ENCODE measurements around the gene ARMC5.
"Not testable (repeated sequence)": the region's sequence is repeated elsewhere in the genome, so short reads cannot be mapped to it uniquely, and the experiment has no call there.

The ARMC5 gene

DNA sequence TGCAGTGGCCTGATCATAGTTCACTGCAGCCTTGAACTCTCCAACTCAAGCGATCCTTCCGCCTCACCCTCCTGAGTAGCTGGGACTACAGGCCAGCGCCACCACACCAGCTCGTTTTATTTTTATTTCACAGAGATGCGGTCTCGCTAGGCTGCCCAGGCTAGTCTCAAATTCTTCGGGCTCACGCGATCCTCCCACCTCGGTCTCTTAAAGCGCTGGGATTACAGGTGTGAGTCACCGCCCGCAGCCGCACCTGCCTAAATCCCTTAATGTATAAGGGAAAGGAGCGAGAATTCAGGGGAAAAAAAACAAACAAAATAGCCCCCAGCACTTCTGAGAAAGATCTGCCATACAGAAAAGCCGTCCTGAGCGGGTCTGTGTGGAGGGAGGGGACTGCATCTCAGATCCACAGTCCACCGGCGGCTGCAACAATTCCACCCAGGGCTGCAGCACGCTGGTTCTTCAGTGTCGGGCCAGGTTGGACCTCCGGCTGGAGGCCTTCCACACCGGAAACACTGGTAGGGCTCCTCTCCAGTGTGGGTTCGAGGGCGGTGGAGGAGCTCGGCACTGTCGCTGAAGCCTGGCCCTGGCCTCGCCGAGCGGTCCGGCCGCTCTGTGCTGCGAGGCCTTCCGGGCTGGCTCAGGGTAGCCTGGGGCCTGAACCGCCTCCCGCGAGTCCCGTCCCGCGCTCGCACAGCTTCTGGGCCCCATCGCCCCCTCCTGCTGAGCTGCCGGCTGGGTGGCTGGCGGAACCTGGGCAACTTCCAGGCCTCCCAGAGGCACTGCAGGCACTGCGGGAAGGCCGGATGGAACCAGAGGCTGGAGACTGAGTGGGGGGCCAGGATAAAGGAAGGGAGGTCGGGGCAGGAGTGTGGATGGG, 23.7 kb upstream of the ARMC5 start:
- TF ChIP-seq ZNF70 (CRISPR knock-in tag; IDR thresholded peaks at IDR 0.05) (no peak), ESRRG (CRISPR knock-in tag; IDR thresholded peaks at IDR 0.05) (no peak), ISL1 (CRISPR knock-in tag; IDR thresholded peaks at IDR 0.05) (no peak), OSR1 (CRISPR knock-in tag; IDR thresholded peaks at IDR 0.05) (no peak), PPARA (CRISPR knock-in tag; IDR thresholded peaks at IDR 0.05; ENCODE audit: borderline replicate concordance) (no peak), CSDC2 (CRISPR knock-in tag; IDR thresholded peaks at IDR 0.05) (no peak), ZFP3 (CRISPR knock-in tag; IDR thresholded peaks at IDR 0.05) (no peak)
- TF ChIP-seq, protein P1, sequence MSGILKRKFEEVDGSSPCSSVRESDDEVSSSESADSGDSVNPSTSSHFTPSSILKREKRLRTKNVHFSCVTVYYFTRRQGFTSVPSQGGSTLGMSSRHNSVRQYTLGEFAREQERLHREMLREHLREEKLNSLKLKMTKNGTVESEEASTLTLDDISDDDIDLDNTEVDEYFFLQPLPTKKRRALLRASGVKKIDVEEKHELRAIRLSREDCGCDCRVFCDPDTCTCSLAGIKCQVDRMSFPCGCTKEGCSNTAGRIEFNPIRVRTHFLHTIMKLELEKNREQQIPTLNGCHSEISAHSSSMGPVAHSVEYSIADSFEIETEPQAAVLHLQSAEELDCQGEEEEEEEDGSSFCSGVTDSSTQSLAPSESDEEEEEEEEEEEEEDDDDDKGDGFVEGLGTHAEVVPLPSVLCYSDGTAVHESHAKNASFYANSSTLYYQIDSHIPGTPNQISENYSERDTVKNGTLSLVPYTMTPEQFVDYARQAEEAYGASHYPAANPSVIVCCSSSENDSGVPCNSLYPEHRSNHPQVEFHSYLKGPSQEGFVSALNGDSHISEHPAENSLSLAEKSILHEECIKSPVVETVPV (CRISPR knock-in tag; IDR thresholded peaks at IDR 0.05), result no peak
- TF ChIP-seq, protein P2, sequence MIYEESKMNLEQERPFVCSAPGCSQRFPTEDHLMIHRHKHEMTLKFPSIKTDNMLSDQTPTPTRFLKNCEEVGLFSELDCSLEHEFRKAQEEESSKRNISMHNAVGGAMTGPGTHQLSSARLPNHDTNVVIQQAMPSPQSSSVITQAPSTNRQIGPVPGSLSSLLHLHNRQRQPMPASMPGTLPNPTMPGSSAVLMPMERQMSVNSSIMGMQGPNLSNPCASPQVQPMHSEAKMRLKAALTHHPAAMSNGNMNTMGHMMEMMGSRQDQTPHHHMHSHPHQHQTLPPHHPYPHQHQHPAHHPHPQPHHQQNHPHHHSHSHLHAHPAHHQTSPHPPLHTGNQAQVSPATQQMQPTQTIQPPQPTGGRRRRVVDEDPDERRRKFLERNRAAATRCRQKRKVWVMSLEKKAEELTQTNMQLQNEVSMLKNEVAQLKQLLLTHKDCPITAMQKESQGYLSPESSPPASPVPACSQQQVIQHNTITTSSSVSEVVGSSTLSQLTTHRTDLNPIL (CRISPR knock-in tag; IDR thresholded peaks at IDR 0.05; ENCODE audit: low read depth), result no peak
- ATAC-seq, result no peak

DNA sequence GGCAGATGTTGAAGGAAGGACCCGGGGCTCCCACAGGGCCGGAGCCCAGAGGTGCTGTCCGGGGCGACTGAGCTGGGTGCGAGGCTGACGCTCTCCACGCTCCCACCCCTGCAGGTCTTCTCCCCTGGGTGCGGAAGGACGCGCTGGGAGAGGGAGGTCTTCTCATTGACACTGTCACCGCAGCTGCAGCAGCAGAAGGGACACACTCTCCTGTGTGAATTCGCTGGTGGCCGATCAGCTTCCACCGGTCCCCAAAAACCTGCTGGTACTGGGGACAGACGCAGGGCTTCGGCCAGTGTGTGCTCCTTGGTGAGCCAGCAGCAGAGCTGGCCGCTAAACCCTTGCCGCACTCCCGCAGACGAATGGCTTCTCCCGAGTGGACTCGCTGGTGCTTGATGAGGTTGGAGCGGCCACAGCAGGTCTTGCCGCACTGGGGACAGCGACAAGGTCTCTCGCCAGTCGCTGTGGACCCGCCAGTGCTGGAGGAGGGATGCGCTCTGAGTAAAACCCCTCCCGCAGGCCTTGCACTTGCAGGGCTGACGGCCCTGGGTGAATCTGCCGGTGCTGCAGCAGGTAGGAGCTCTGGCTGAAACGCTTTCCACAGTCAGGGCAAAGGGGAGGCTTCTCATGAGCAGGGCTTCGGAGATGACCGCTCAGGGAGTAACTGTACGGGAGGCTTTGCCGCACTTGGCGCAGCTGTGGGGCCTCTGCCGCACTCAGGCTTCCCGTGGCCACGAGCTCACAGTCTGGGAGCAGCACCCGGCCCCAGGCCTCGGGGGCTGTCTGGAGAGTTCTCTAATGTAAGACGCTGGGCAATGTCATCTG, 22.9 kb upstream of the ARMC5 start:
- no peak for TF ChIP-seq ZNF70 (CRISPR knock-in tag; IDR thresholded peaks at IDR 0.05)
- TF ChIP-seq ZC3H10 (CRISPR knock-in tag; IDR thresholded peaks at IDR 0.05), result no peak
- TF ChIP-seq, protein P2 (CRISPR knock-in tag; IDR thresholded peaks at IDR 0.05; ENCODE audit: low read depth), result no peak
- no peak for TF ChIP-seq OSR1 (CRISPR knock-in tag; IDR thresholded peaks at IDR 0.05)
- TF ChIP-seq ISL1 (CRISPR knock-in tag; IDR thresholded peaks at IDR 0.05), result no peak
- TF ChIP-seq, protein P3, sequence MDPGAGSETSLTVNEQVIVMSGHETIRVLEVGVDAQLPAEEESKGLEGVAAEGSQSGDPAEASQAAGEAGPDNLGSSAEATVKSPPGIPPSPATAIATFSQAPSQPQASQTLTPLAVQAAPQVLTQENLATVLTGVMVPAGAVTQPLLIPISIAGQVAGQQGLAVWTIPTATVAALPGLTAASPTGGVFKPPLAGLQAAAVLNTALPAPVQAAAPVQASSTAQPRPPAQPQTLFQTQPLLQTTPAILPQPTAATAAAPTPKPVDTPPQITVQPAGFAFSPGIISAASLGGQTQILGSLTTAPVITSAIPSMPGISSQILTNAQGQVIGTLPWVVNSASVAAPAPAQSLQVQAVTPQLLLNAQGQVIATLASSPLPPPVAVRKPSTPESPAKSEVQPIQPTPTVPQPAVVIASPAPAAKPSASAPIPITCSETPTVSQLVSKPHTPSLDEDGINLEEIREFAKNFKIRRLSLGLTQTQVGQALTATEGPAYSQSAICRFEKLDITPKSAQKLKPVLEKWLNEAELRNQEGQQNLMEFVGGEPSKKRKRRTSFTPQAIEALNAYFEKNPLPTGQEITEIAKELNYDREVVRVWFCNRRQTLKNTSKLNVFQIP (CRISPR knock-in tag; IDR thresholded peaks at IDR 0.05; ENCODE audit: borderline replicate concordance, low read depth), result no peak
- TF ChIP-seq, protein P4, sequence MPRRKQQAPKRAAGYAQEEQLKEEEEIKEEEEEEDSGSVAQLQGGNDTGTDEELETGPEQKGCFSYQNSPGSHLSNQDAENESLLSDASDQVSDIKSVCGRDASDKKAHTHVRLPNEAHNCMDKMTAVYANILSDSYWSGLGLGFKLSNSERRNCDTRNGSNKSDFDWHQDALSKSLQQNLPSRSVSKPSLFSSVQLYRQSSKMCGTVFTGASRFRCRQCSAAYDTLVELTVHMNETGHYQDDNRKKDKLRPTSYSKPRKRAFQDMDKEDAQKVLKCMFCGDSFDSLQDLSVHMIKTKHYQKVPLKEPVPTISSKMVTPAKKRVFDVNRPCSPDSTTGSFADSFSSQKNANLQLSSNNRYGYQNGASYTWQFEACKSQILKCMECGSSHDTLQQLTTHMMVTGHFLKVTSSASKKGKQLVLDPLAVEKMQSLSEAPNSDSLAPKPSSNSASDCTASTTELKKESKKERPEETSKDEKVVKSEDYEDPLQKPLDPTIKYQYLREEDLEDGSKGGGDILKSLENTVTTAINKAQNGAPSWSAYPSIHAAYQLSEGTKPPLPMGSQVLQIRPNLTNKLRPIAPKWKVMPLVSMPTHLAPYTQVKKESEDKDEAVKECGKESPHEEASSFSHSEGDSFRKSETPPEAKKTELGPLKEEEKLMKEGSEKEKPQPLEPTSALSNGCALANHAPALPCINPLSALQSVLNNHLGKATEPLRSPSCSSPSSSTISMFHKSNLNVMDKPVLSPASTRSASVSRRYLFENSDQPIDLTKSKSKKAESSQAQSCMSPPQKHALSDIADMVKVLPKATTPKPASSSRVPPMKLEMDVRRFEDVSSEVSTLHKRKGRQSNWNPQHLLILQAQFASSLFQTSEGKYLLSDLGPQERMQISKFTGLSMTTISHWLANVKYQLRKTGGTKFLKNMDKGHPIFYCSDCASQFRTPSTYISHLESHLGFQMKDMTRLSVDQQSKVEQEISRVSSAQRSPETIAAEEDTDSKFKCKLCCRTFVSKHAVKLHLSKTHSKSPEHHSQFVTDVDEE (CRISPR knock-in tag; IDR thresholded peaks at IDR 0.05), result no peak
- ATAC-seq, result no peak

DNA sequence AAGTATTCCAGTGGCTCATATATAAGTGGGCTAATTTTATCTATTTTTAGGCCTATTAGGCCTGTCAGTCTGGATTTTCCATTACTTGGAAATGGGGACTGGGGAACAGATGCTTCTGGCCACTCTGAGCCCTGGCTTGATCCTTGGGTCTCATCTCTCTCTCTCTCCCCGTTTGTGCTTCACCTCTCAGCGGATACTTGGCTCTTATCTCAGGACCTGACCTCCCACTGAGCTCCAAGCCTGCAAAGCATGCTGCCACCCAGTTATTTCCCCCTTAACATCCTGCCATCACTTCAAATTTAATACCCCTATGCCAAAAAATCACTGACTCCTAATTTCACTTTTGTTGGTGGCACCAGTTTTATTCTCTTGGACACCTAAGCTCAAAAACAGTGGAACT, 20.9 kb upstream of the ARMC5 start:
- TF ChIP-seq BACH2 (CRISPR knock-in tag; IDR thresholded peaks at IDR 0.05; ENCODE audit: borderline replicate concordance), result no peak
- no peak for TF ChIP-seq CSDC2 (CRISPR knock-in tag; IDR thresholded peaks at IDR 0.05)
- no peak for TF ChIP-seq RARB (CRISPR knock-in tag; IDR thresholded peaks at IDR 0.05)
- no peak for TF ChIP-seq SNAI2 (CRISPR knock-in tag; IDR thresholded peaks at IDR 0.05)
- TF ChIP-seq ZFP30 (CRISPR knock-in tag; IDR thresholded peaks at IDR 0.05), result no peak
- no peak for TF ChIP-seq ZFP3 (CRISPR knock-in tag; IDR thresholded peaks at IDR 0.05)
- TF ChIP-seq ZC3H10 (CRISPR knock-in tag; IDR thresholded peaks at IDR 0.05), result no peak
- TF ChIP-seq, protein P5, sequence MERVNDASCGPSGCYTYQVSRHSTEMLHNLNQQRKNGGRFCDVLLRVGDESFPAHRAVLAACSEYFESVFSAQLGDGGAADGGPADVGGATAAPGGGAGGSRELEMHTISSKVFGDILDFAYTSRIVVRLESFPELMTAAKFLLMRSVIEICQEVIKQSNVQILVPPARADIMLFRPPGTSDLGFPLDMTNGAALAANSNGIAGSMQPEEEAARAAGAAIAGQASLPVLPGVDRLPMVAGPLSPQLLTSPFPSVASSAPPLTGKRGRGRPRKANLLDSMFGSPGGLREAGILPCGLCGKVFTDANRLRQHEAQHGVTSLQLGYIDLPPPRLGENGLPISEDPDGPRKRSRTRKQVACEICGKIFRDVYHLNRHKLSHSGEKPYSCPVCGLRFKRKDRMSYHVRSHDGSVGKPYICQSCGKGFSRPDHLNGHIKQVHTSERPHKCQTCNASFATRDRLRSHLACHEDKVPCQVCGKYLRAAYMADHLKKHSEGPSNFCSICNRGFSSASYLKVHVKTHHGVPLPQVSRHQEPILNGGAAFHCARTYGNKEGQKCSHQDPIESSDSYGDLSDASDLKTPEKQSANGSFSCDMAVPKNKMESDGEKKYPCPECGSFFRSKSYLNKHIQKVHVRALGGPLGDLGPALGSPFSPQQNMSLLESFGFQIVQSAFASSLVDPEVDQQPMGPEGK (CRISPR knock-in tag; IDR thresholded peaks at IDR 0.05; ENCODE audit: borderline replicate concordance), result no peak
- no peak for TF ChIP-seq ARNTL (CRISPR knock-in tag; IDR thresholded peaks at IDR 0.05; ENCODE audit: borderline replicate concordance, low read depth)
- ATAC-seq, result no peak

DNA sequence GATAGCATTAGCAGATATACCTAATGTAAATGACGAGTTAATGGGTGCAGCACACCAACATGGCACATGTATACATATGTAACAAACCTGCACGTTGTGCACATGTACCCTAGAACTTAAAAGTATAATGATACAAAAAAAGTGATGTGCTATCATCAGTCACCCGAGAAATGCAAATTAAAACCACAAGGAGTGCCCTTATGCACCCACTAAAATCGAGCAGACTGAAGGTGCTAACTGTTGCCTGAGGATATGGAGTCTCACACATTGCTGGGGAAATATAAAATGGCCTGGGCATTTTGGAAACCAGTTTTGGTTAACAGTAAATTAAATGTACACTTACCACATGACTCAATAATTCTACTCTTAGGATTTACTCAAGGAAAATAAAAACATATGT, 20.3 kb upstream of the ARMC5 start:
- ATAC-seq, result not testable (repeated sequence)
